ENCODE measurements around the gene AGER.
A peak's percentile ranks its signal among the peaks of the same experiment; 100 is the strongest.
"Not testable (repeated sequence)": the region's sequence is repeated elsewhere in the genome, so short reads cannot be mapped to it uniquely, and the experiment has no call there.

The AGER gene

GRCh38 chr6:32186151-32186840, 2.2 kb upstream of the AGER start:
- not testable (repeated sequence) for DNase-seq (ENCODE audit: low read depth)

GRCh38 chr6:32185681-32186131, 1.7 kb upstream of the AGER start:
- DNase-seq (ENCODE audit: low read depth): not testable (repeated sequence)

GRCh38 chr6:32183483-32184083, 470 bp downstream of the AGER start:
- no peak for DNase-seq (ENCODE audit: low read depth)

- DNase-seq (ENCODE audit: low read depth): no peak
These were observed 1.0 kb downstream of the AGER start for GRCh38 chr6:32183030-32183429.

GRCh38 chr6:32182555-32182981, 1.5 kb downstream of the AGER start:
- DNase-seq (ENCODE audit: low read depth): no peak

- no peak for DNase-seq (ENCODE audit: low read depth)
These were observed 2.0 kb downstream of the AGER start for GRCh38 chr6:32181915-32182529.

GRCh38 chr6:32181148-32181702, 2.8 kb downstream of the AGER start:
- DNase-seq (ENCODE audit: low read depth): no peak

GRCh38 chr6:32179766-32180405, 4.2 kb downstream of the AGER start:
- DNase-seq (ENCODE audit: low read depth): no peak

- DNase-seq (ENCODE audit: low read depth): no peak
These were observed 5.3 kb downstream of the AGER start for GRCh38 chr6:32178547-32179440.

- peak; percentile 100 for DNase-seq (ENCODE audit: low read depth)
These were observed 6.1 kb downstream of the AGER start, which contains the start of gene RNF5 for GRCh38 chr6:32177788-32178546. Gene RNF5, plus strand, starts transcription at chr6:32178405. Its CDS starts 107 bp downstream, at chr6:32178512.

GRCh38 chr6:32177183-32177787, 6.8 kb downstream of the AGER start:
- DNase-seq (ENCODE audit: low read depth): no peak

GRCh38 chr6:32176476-32177182, 7.4 kb downstream of the AGER start:
- DNase-seq (ENCODE audit: low read depth): no peak

- DNase-seq (ENCODE audit: low read depth): peak; percentile 94
These were observed 8.2 kb downstream of the AGER start, which contains the start of gene AGPAT1 for GRCh38 chr6:32175711-32176475. Gene AGPAT1, minus strand, starts transcription at chr6:32176084. Its CDS starts 4,588 bp downstream, at chr6:32171496.

- no peak for DNase-seq (ENCODE audit: low read depth)
These were observed 8.7 kb downstream of the AGER start for GRCh38 chr6:32175322-32175710.

GRCh38 chr6:32174416-32174815, 9.6 kb downstream of the AGER start:
- DNase-seq (ENCODE audit: low read depth): no peak

GRCh38 chr6:32173051-32173727, 10.9 kb downstream of the AGER start:
- no peak for DNase-seq (ENCODE audit: low read depth)

- no peak for DNase-seq (ENCODE audit: low read depth)
These were observed 12.8 kb downstream of the AGER start for GRCh38 chr6:32171234-32171633.

GRCh38 chr6:32170294-32170693, 13.8 kb downstream of the AGER start:
- no peak for DNase-seq (ENCODE audit: low read depth)

Data from HS-27A (cell line).